Chondrocyte (in vitro differentiated cells): ENCODE data around the gene CBFA2T2. TPM values are rescaled to one million over a fixed set of nuclear protein-coding genes. Genes with fewer than 3 reads are reported as not detected.

ENCODE experiments used
- DNase-seq: peaks from one replicate; pipeline ENCODE4 v3.0.0; 2021; ENCODE audit warnings: mixed read lengths, low spot score
- H3K27ac Mint-ChIP-seq: one replicate; pipeline ENCODE4 v1.8.0; 2021; ENCODE audit warnings: mild to moderate bottlenecking, moderate library complexity, mixed read lengths; ENCODE audit not compliant: unreplicated experiment
- H3K27me3 Mint-ChIP-seq: 2 replicates; pipeline ENCODE4 v1.8.0; 2021; ENCODE audit warnings: low read depth, mixed read lengths
- H3K36me3 Mint-ChIP-seq: 2 replicates; pipeline ENCODE4 v1.8.0; 2021; ENCODE audit warnings: low read depth, mixed read lengths
- H3K4me1 Mint-ChIP-seq: 2 replicates; pipeline ENCODE4 v1.8.0; 2021; ENCODE audit warnings: low read depth, mild to moderate bottlenecking, mixed read lengths
- H3K4me3 Mint-ChIP-seq: one replicate; pipeline ENCODE4 v1.8.0; 2021; ENCODE audit warnings: mild to moderate bottlenecking, moderate library complexity, mixed read lengths; ENCODE audit not compliant: unreplicated experiment
- H3K9me3 Mint-ChIP-seq: 2 replicates; pipeline ENCODE4 v1.8.0; 2021; ENCODE audit warnings: low read depth, mixed read lengths
- CTCF ChIP-seq: fragments of 200-600 bp; sonication (generic); IDR thresholded peaks from 2 replicates; pipeline ENCODE4 v1.5.0; 2021; ENCODE audit warnings: antibody characterized with exemption, mild to moderate bottlenecking, moderate library complexity
- total RNA-seq: library from RNA; stranded (reverse); gene quantifications from 3 replicates; pipeline ENCODE4 v1.2.1, GENCODE V29; 2021

Gene CBFA2T2
- total RNA-seq, 1 donor from 2014 or later: 23.5 TPM

DNA sequence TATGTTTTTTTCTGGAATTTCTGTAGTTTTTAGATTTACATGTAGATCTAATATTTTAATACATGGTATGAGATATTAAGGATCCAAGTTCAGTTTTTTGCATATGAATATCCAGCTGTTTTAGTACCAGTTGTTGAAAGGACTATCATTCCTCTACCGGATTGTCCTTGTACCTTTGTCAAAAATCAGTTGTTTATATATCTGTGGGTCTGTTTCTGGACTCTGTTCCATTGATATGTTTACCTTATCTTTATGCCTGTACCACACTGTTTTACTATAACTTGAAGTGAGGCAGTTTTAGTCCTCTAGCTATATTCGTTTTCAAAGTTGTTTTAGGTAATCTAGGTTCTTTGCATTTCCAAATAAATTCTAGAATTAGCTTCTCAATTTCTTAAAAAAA is 47.7 kb downstream of the CBFA2T2 start:
- no peak overlapping the region for H3K4me3 Mint-ChIP-seq
- DNase-seq: no peak
- no peak for TF ChIP-seq CTCF
- no peaks in the 10 kb centered on the region for H3K9me3 Mint-ChIP-seq
- H3K27ac Mint-ChIP-seq: no peak overlapping the region
- H3K4me1 Mint-ChIP-seq: peaks cover 28% of the 10 kb centered on the region
- peaks cover 4% of the 10 kb centered on the region for H3K36me3 Mint-ChIP-seq
- no peaks in the 10 kb centered on the region for H3K27me3 Mint-ChIP-seq

GRCh38 chr20:33539129-33539528 is 49.2 kb downstream of the CBFA2T2 start:
- Mint-ChIP-seq H3K9me3 (no peaks in the 10 kb centered on the region), H3K4me1 (peaks cover 20% of the 10 kb centered on the region), H3K4me3 (no peak overlapping the region), H3K27me3 (no peaks in the 10 kb centered on the region), H3K27ac (no peak overlapping the region), H3K36me3 (peaks cover 4% of the 10 kb centered on the region)
- no peak for DNase-seq
- TF ChIP-seq CTCF: no peak

DNA sequence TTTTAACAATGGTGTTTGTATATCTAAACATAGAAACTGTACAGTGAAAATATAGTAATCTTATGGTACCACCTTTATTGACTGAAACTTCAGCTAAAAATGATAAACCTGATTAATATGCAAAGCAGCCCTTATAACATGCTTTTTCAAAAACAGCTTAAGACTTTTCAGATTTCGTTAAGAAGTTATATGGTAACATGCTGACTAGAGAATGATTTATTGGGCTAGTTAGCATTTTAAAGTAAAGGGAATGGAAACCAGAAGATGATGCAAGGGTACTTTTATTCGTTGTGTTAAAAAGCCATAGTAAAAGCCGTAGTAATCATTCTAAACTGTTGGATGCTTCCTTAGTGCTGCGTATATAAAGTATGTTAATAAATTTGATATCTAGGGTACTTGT is 50.5 kb downstream of the CBFA2T2 start:
- Mint-ChIP-seq H3K9me3 (no peaks in the 10 kb centered on the region), H3K36me3 (peaks cover 4% of the 10 kb centered on the region), H3K27me3 (no peaks in the 10 kb centered on the region), H3K4me3 (no peak overlapping the region), H3K27ac (no peak overlapping the region), H3K4me1 (peaks cover 29% of the 10 kb centered on the region)
- no peak for DNase-seq
- no peak for TF ChIP-seq CTCF

GRCh38 chr20:33541074-33541473 is 51.2 kb downstream of the CBFA2T2 start:
- no peak for DNase-seq
- Mint-ChIP-seq H3K27ac (no peak overlapping the region), H3K27me3 (no peaks in the 10 kb centered on the region), H3K4me1 (peaks cover 29% of the 10 kb centered on the region), H3K36me3 (peaks cover 4% of the 10 kb centered on the region), H3K9me3 (no peaks in the 10 kb centered on the region), H3K4me3 (no peak overlapping the region)
- TF ChIP-seq CTCF: no peak

DNA sequence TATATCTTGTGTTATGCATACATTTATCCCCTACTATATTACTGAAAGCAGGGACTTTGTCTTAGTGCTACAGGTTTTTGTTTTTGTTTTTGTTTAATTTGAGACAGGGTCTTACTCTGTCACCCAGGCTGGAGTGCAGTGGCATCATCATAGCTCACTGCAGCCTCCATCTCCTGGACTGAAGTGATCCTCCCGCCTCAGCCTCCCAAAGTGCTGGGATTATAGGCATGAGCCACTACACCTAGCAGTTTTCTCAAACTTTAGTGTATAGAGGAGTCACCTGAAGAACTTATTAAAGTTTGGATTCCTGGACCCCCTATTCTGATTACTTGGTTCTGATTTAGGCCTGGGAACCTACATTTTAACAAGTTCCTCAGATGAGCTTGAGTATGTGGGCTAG is 51.9 kb downstream of the CBFA2T2 start:
- H3K4me3 Mint-ChIP-seq: no peak overlapping the region
- no peak overlapping the region for H3K27ac Mint-ChIP-seq
- peaks cover 4% of the 10 kb centered on the region for H3K36me3 Mint-ChIP-seq
- H3K4me1 Mint-ChIP-seq: peaks cover 29% of the 10 kb centered on the region
- H3K9me3 Mint-ChIP-seq: no peaks in the 10 kb centered on the region
- no peaks in the 10 kb centered on the region for H3K27me3 Mint-ChIP-seq
- DNase-seq: no peak
- no peak for TF ChIP-seq CTCF
